Measurements from ENCODE around the gene THSD7A.

The THSD7A gene

GRCh38 chr7:11819271-11819670 is 12.7 kb downstream of the THSD7A start:
- no peak for TF ChIP-seq TAF1 (IDR thresholded peaks at IDR 0.05; ENCODE audit: low read depth, low read length)
- TF ChIP-seq SPI1 (IDR thresholded peaks at IDR 0.05; ENCODE audit: low read depth, low read length): no peak
- TF ChIP-seq POLR2AphosphoS5 (IDR thresholded peaks at IDR 0.05; ENCODE audit: low read depth, low read length): no peak
- no peak for TF ChIP-seq POU2F2 (IDR thresholded peaks at IDR 0.05; ENCODE audit: low read depth, low read length)
- TF ChIP-seq PAX5 (IDR thresholded peaks at IDR 0.05; ENCODE audit: insufficient read depth, low read length, severe bottlenecking): no peak
- TF ChIP-seq POLR2A (IDR thresholded peaks at IDR 0.05; ENCODE audit: low read depth, low read length): no peak
- DNase-seq (ENCODE audit: insufficient read length, low spot score): no peak
- FAIRE-seq: no peak

DNA sequence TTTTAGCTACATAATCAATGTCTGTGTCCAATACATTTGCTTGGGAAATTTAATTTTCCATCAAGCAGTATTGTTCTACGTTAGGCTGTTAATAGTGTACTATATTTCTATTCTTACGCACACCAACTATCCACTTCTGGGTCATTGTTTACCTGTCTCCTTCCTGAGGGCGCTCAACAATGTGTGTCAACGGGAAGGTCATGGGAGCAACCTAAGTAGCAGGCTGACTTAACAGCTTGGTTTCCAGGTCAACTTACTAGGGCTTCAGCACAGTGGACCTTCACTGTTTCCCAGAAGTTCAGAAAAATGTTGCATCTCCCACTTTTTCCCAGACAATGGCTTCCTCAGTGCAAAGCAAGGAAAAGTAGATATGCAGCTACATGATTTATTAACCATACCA is 13.7 kb downstream of the THSD7A start:
- TF ChIP-seq POLR2AphosphoS5 (IDR thresholded peaks at IDR 0.05; ENCODE audit: low read depth, low read length) (no peak), TAF1 (IDR thresholded peaks at IDR 0.05; ENCODE audit: low read depth, low read length) (no peak), PAX5 (IDR thresholded peaks at IDR 0.05; ENCODE audit: insufficient read depth, low read length, severe bottlenecking) (no peak), POU2F2 (IDR thresholded peaks at IDR 0.05; ENCODE audit: low read depth, low read length) (no peak), SPI1 (IDR thresholded peaks at IDR 0.05; ENCODE audit: low read depth, low read length) (no peak), POLR2A (IDR thresholded peaks at IDR 0.05; ENCODE audit: low read depth, low read length) (no peak)
- DNase-seq (ENCODE audit: insufficient read length, low spot score) (no peak), FAIRE-seq (no peak)

DNA sequence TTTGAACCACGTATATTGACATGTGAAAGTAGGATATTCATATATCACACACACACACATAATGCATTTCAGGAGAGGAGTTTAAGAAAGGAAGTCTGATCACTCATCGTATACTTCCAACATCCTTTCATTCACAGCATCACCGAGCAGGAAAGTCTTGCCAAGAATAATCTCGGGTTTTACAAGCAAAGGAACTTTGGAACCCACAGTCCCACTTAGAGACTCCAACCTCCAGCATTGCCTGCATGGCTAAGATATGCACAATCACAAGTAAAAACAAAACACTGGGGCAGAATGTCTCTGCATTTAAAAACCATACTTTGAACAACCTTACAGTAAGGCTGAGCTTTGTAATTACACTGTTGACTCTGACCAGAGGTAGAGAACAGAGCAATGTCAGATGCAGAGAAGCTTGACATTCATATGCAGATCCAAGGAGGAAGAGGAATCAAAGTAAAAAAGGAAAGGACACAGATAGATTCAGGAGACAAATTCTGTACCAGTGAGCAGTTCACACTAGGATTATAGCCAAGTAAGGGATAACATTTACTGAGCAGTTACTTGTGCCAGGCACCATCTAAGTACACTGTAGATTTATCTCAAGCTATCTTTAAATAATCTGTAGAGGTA is 14.8 kb downstream of the THSD7A start:
- FAIRE-seq: no peak
- TF ChIP-seq PAX5 (IDR thresholded peaks at IDR 0.05; ENCODE audit: insufficient read depth, low read length, severe bottlenecking): no peak
- DNase-seq (ENCODE audit: insufficient read length, low spot score): no peak

DNA sequence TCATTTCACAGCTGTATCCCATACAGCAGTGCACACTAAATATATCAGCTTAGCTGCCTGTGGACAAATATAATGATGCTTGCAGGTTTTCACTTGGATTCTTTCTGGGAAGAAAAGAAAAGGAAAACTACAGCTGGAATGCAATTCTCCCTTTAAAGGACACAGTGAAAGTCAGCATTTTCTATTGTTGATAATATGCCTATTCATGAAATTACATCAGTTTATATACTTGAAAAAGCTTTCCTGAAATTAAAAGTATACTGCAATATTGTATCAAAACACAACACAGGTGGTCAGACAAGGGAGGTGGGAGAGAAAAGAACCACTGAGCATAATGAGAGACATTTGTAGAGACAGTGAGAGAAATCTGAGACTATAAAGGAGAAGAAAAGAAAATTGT is 20.3 kb downstream of the THSD7A start:
- FAIRE-seq: no peak
- no peak for TF ChIP-seq POLR2AphosphoS5 (IDR thresholded peaks at IDR 0.05; ENCODE audit: low read depth, low read length)
- TF ChIP-seq POU2F2 (IDR thresholded peaks at IDR 0.05; ENCODE audit: low read depth, low read length): no peak
- TF ChIP-seq SPI1 (IDR thresholded peaks at IDR 0.05; ENCODE audit: low read depth, low read length): no peak
- no peak for TF ChIP-seq POLR2A (IDR thresholded peaks at IDR 0.05; ENCODE audit: low read depth, low read length)
- TF ChIP-seq TAF1 (IDR thresholded peaks at IDR 0.05; ENCODE audit: low read depth, low read length): no peak
- TF ChIP-seq PAX5 (IDR thresholded peaks at IDR 0.05; ENCODE audit: insufficient read depth, low read length, severe bottlenecking): no peak
- DNase-seq (ENCODE audit: insufficient read length, low spot score): no peak

DNA sequence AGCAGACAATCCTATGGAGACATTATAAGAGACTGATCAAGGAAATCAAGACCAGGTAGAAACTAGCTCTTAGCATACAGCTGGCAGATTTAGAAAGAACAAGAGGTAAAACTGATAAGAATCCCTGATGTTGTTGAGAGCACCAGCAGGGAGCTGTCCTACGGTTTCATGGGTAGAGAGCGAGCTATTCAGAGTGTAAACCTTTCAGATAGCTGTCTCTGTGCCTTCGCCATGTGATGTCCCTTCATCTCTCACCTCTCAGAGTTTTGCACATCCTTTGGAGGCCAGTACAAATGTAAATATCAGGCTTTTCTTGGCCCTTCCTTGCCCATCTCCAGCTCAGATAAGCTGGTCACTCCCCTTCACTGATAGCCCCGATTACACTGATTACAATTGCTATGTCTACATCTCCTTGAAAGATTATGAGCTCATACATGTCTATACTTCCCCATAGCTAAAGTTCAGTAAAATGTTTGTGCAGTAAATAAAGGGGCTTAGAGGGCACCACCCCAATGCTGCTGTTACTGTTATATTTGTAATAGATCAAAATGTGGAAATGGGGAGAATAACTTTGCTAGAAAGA is 21.9 kb downstream of the THSD7A start:
- FAIRE-seq (no peak), DNase-seq (ENCODE audit: insufficient read length, low spot score) (no peak)
- TF ChIP-seq PAX5 (IDR thresholded peaks at IDR 0.05; ENCODE audit: insufficient read depth, low read length, severe bottlenecking) (no peak), POLR2A (IDR thresholded peaks at IDR 0.05; ENCODE audit: low read depth, low read length) (no peak), SPI1 (IDR thresholded peaks at IDR 0.05; ENCODE audit: low read depth, low read length) (no peak), TAF1 (IDR thresholded peaks at IDR 0.05; ENCODE audit: low read depth, low read length) (no peak), POLR2AphosphoS5 (IDR thresholded peaks at IDR 0.05; ENCODE audit: low read depth, low read length) (no peak), POU2F2 (IDR thresholded peaks at IDR 0.05; ENCODE audit: low read depth, low read length) (no peak)

GRCh38 chr7:11807000-11807399 is 25.0 kb downstream of the THSD7A start:
- TF ChIP-seq POLR2AphosphoS5 (IDR thresholded peaks at IDR 0.05; ENCODE audit: low read depth, low read length): no peak
- TF ChIP-seq PAX5 (IDR thresholded peaks at IDR 0.05; ENCODE audit: insufficient read depth, low read length, severe bottlenecking): no peak
- TF ChIP-seq POU2F2 (IDR thresholded peaks at IDR 0.05; ENCODE audit: low read depth, low read length): no peak
- no peak for TF ChIP-seq POLR2A (IDR thresholded peaks at IDR 0.05; ENCODE audit: low read depth, low read length)
- TF ChIP-seq TAF1 (IDR thresholded peaks at IDR 0.05; ENCODE audit: low read depth, low read length): no peak
- no peak for TF ChIP-seq SPI1 (IDR thresholded peaks at IDR 0.05; ENCODE audit: low read depth, low read length)
- FAIRE-seq (no peak), DNase-seq (ENCODE audit: insufficient read length, low spot score) (no peak)

DNA sequence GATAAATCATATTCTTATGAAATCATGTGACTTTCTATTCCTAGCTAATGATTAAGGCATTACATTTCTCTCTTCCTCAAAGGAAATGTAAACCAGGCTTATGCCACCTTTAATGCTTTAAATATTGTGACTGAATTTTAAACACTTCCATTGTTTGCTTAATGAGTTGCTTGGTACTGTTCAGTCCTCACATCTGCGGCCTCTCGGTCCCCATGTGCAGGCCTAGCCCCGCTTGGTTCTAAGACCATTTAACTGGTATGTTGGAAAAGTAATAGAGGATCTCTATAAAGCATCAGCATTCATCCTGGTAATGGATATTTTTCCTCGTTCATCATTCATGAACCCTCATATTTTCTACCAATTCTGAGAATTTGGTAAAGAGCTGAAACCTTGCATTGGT is 27.4 kb downstream of the THSD7A start:
- FAIRE-seq (no peak), DNase-seq (ENCODE audit: insufficient read length, low spot score) (no peak)
- TF ChIP-seq TAF1 (IDR thresholded peaks at IDR 0.05; ENCODE audit: low read depth, low read length): no peak
- no peak for TF ChIP-seq SPI1 (IDR thresholded peaks at IDR 0.05; ENCODE audit: low read depth, low read length)
- no peak for TF ChIP-seq POU2F2 (IDR thresholded peaks at IDR 0.05; ENCODE audit: low read depth, low read length)

DNA sequence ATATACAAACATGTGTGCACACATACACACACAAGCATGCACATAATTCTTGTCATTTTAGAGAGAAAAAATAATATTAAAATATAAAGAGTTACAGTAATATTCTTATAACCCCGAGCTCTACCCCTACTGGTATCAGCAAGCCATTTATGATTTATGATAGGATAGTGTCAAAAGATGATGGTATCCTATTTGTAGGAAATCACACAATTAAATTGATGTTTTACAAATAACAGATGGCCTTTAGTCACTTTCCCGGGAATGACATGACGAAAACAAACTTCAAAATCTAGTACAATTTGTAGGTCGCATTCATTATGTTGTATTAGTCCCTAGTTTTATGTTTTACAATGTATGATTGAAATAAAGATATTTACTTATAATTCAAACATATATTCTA is 36.8 kb downstream of the THSD7A start:
- TF ChIP-seq SPI1 (IDR thresholded peaks at IDR 0.05; ENCODE audit: low read depth, low read length): no peak
- no peak for TF ChIP-seq TAF1 (IDR thresholded peaks at IDR 0.05; ENCODE audit: low read depth, low read length)
- no peak for TF ChIP-seq PAX5 (IDR thresholded peaks at IDR 0.05; ENCODE audit: insufficient read depth, low read length, severe bottlenecking)
- no peak for TF ChIP-seq POLR2A (IDR thresholded peaks at IDR 0.05; ENCODE audit: low read depth, low read length)
- no peak for TF ChIP-seq POU2F2 (IDR thresholded peaks at IDR 0.05; ENCODE audit: low read depth, low read length)
- no peak for TF ChIP-seq POLR2AphosphoS5 (IDR thresholded peaks at IDR 0.05; ENCODE audit: low read depth, low read length)
- FAIRE-seq (no peak), DNase-seq (ENCODE audit: insufficient read length, low spot score) (no peak)

DNA sequence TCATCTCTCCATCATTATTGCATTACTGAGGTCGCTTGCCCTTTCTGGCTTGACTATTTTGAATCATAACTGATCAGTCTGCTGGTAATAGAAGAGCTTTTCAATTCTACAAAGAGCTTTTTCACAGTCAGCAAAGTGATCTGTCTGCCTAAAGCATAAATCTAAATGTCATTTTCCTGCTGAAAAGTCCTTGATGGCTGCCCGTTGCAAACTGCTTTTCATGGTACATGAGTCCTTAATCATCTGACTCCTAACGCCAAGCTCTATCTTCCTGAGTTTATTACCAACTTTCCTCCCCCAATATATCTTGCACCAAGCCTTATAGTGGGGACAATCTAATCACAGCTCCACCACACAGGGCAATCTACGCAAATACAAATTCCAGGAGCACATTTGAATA is 39.8 kb downstream of the THSD7A start:
- DNase-seq (ENCODE audit: insufficient read length, low spot score) (no peak), FAIRE-seq (no peak)
- no peak for TF ChIP-seq POLR2A (IDR thresholded peaks at IDR 0.05; ENCODE audit: low read depth, low read length)
- TF ChIP-seq SPI1 (IDR thresholded peaks at IDR 0.05; ENCODE audit: low read depth, low read length): no peak
- TF ChIP-seq POLR2AphosphoS5 (IDR thresholded peaks at IDR 0.05; ENCODE audit: low read depth, low read length): no peak
- TF ChIP-seq POU2F2 (IDR thresholded peaks at IDR 0.05; ENCODE audit: low read depth, low read length): no peak
- TF ChIP-seq TAF1 (IDR thresholded peaks at IDR 0.05; ENCODE audit: low read depth, low read length): no peak
- TF ChIP-seq PAX5 (IDR thresholded peaks at IDR 0.05; ENCODE audit: insufficient read depth, low read length, severe bottlenecking): no peak

- FAIRE-seq (no peak), DNase-seq (ENCODE audit: insufficient read length, low spot score) (no peak)
- no peak for TF ChIP-seq POU2F2 (IDR thresholded peaks at IDR 0.05; ENCODE audit: low read depth, low read length)
- TF ChIP-seq POLR2AphosphoS5 (IDR thresholded peaks at IDR 0.05; ENCODE audit: low read depth, low read length): no peak
- TF ChIP-seq TAF1 (IDR thresholded peaks at IDR 0.05; ENCODE audit: low read depth, low read length): no peak
Observed at GRCh38 chr7:11788568-11788967, 43.4 kb downstream of the THSD7A start.

All from GM12891 (cell line).